ENCODE results near the gene MRPL40. TPM values are rescaled to one million over a fixed set of nuclear protein-coding genes. Genes with fewer than 3 reads are reported as not detected.

The MRPL40 gene
- total RNA-seq, 1 donor from 2014 or later, result 14.7 TPM

- Histone ChIP-seq H3K27ac (no peak overlapping the region), H3K4me3 (no peak overlapping the region), H3K36me3 (peaks cover 93 to 100% of the 10 kb centered on the region in 2 donors), H3K9me3 (no peaks in the 10 kb centered on the region), H3K4me1 (no peaks in the 10 kb centered on the region), H3K27me3 (no peaks in the 10 kb centered on the region)
- no peak for DNase-seq (ENCODE audit: low spot score in 2 of 2)
- intact Hi-C loops (cut with DNase I), result no loop called here
- TF ChIP-seq CTCF (IDR thresholded peaks at IDR 0.05), result no peak
Observed at GRCh38 chr22:19469421-19469820, 37.1 kb downstream of the MRPL40 start.

- no peaks in the 10 kb centered on the region for H3K27me3 ChIP-seq
- no peaks in the 10 kb centered on the region for H3K4me1 ChIP-seq
- TF ChIP-seq CTCF (IDR thresholded peaks at IDR 0.05), result no peak
- H3K9me3 ChIP-seq, result no peaks in the 10 kb centered on the region
- DNase-seq (ENCODE audit: low spot score in 2 of 2), result no peak
- peaks cover 91 to 99% of the 10 kb centered on the region in 2 donors for H3K36me3 ChIP-seq
- no peak overlapping the region for H3K27ac ChIP-seq
- no peak overlapping the region for H3K4me3 ChIP-seq
- intact Hi-C loops (cut with DNase I), result no loop called here
Observed at GRCh38 chr22:19470010-19470409, 37.7 kb downstream of the MRPL40 start.

GRCh38 chr22:19471572-19471971 is 39.2 kb downstream of the MRPL40 start:
- no peak overlapping the region for H3K4me3 ChIP-seq
- no peaks in the 10 kb centered on the region for H3K9me3 ChIP-seq
- DNase-seq (ENCODE audit: low spot score in 2 of 2), result no peak
- intact Hi-C loops (cut with DNase I), result no loop called here
- H3K36me3 ChIP-seq, result peaks cover 83% of the 10 kb centered on the region in 2 donors
- H3K27me3 ChIP-seq, result no peaks in the 10 kb centered on the region
- no peak overlapping the region for H3K27ac ChIP-seq
- no peaks in the 10 kb centered on the region for H3K4me1 ChIP-seq
- TF ChIP-seq CTCF (IDR thresholded peaks at IDR 0.05), result no peak

GRCh38 chr22:19472233-19472632 is 39.9 kb downstream of the MRPL40 start:
- no peak for TF ChIP-seq CTCF (IDR thresholded peaks at IDR 0.05)
- Histone ChIP-seq H3K27ac (no peak overlapping the region), H3K4me1 (peaks cover 0 to 1% of the 10 kb centered on the region in 2 donors), H3K9me3 (no peaks in the 10 kb centered on the region), H3K27me3 (no peaks in the 10 kb centered on the region), H3K36me3 (peaks cover 76 to 78% of the 10 kb centered on the region in 2 donors), H3K4me3 (no peak overlapping the region)
- no peak for DNase-seq (ENCODE audit: low spot score in 2 of 2)
- intact Hi-C loops (cut with DNase I), result no loop called here

- no peak overlapping the region for H3K27ac ChIP-seq
- intact Hi-C loops (cut with DNase I), result no loop called here
- H3K4me1 ChIP-seq, result peaks cover 0 to 7% of the 10 kb centered on the region in 2 donors
- no peak for DNase-seq (ENCODE audit: low spot score in 2 of 2)
- H3K9me3 ChIP-seq, result no peaks in the 10 kb centered on the region
- H3K27me3 ChIP-seq, result no peaks in the 10 kb centered on the region
- H3K36me3 ChIP-seq, result peaks cover 63 to 64% of the 10 kb centered on the region in 2 donors
- H3K4me3 ChIP-seq, result no peak overlapping the region
- no peak for TF ChIP-seq CTCF (IDR thresholded peaks at IDR 0.05)
Observed at GRCh38 chr22:19473578-19473977, 41.2 kb downstream of the MRPL40 start.

- Histone ChIP-seq H3K27ac (no peak overlapping the region), H3K4me1 (peaks cover 3 to 11% of the 10 kb centered on the region in 2 donors), H3K27me3 (no peaks in the 10 kb centered on the region), H3K9me3 (no peaks in the 10 kb centered on the region), H3K36me3 (peaks cover 39 to 40% of the 10 kb centered on the region in 2 donors), H3K4me3 (no peak overlapping the region)
- intact Hi-C loops (cut with DNase I), result no loop called here
- TF ChIP-seq CTCF (IDR thresholded peaks at IDR 0.05), result no peak
- DNase-seq (ENCODE audit: low spot score in 2 of 2), result no peak
Observed at GRCh38 chr22:19476023-19476422, 43.7 kb downstream of the MRPL40 start.

Measured in ascending aorta (tissue), 2 donors.